Esophagus squamous epithelium (tissue), 4 donors: ENCODE data around the gene SLCO1C1.

Experiments
- POLR2A ChIP-seq, 4 donors: fragments of 450-650 bp; IDR thresholded peaks; one replicate each; pipeline ENCODE4 v1.6.1; 2017; ENCODE audit warnings: antibody characterized with exemption in 4 of 4, mild to moderate bottlenecking in 4 of 4, moderate library complexity in 3 of 4
- TF ChIP-seq, protein P1 (sequence below), 6 experiments: fragments of 450-650 bp in 4 of 6; fragments of 200-600 bp in 2 of 6; sonication (generic) in 2 of 6; IDR thresholded peaks; one replicate each; pipeline ENCODE4 v1.5.1; 2016 to 2019; ENCODE audit warnings: antibody characterized with exemption in 6 of 6, mild to moderate bottlenecking in 4 of 6, moderate library complexity in 4 of 6

DNA sequence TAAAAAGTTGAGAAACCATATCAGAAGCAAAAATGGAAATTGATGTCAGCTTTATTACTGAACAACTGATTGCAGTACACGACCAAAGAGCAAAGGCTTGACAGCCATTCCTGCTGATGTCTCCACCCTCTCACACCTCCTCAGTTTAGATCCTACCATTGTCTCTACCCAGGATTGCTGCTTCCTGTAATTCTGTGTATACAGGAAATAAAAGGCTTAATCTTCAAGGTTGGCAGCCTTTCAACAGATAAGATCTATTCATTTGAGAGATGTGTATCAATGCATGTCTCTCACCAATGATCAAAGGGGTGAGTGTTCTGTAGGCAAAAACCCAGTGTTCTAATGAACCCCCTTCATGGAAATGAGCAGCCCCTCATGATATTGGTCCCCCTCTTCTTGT lies 27.0 kb downstream of the SLCO1C1 start:
- TF ChIP-seq, protein P1, sequence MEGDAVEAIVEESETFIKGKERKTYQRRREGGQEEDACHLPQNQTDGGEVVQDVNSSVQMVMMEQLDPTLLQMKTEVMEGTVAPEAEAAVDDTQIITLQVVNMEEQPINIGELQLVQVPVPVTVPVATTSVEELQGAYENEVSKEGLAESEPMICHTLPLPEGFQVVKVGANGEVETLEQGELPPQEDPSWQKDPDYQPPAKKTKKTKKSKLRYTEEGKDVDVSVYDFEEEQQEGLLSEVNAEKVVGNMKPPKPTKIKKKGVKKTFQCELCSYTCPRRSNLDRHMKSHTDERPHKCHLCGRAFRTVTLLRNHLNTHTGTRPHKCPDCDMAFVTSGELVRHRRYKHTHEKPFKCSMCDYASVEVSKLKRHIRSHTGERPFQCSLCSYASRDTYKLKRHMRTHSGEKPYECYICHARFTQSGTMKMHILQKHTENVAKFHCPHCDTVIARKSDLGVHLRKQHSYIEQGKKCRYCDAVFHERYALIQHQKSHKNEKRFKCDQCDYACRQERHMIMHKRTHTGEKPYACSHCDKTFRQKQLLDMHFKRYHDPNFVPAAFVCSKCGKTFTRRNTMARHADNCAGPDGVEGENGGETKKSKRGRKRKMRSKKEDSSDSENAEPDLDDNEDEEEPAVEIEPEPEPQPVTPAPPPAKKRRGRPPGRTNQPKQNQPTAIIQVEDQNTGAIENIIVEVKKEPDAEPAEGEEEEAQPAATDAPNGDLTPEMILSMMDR (IDR thresholded peaks at IDR 0.05) = no peak
- no peak for TF ChIP-seq POLR2A (IDR thresholded peaks at IDR 0.05)
